ENCODE measurements around the gene ANKS1B.
"Not testable (repeated sequence)": the region's sequence is repeated elsewhere in the genome, so short reads cannot be mapped to it uniquely, and the experiment has no call there.

Gene ANKS1B

DNA sequence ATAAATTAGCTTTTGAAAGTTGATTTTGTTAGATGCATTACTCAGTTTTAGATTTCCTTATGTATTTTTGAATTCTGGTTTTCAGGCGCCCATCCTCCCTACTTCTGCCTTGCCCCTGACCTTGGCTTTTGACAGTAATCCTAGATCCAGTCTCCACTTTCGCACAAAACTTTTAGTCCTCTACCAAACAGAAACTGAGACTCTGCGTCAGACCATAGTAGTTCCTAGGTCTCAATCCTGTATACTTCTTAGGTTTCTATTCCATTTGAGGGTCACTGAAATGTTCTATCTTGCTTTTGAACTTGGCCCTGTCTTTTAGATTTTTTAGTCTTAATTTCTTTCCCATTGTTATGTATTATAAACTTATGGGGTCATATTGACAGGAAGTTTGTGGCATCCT is 645.1 kb downstream of the ANKS1B start:
- DNase-seq, result no peak

GRCh38 chr12:99334285-99335056 is 650.3 kb downstream of the ANKS1B start:
- DNase-seq, result no peak

DNA sequence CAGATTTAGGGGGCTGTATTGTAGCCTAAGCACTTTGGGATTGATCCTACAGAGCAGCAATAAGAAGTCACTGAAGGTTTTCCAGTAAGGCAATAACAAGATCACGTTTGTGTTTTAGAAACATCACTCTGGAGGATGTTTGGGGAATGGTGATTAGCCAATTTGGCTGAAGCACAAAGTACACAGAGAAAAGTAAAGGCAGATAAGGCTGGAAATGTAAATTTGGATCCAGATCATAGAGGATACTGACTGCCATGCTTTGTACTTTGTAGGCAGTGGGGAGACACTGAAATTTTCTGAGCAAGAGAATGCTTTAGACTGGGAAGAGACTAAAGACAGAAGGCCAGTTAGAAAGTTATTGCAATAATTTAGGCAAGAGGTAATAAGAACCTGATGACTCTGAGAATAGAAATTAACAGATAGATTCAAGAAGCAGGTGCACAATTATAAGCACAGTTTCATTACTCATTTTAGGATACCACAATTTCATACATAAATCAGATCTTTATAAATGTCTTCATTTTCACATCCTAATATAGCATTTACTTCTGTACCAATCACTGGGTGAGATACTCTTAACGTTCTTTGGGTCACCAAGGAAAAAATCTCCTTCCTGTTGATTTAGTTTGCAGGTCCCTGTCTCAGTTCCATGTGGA is 651.7 kb downstream of the ANKS1B start:
- DNase-seq, result no peak

DNA sequence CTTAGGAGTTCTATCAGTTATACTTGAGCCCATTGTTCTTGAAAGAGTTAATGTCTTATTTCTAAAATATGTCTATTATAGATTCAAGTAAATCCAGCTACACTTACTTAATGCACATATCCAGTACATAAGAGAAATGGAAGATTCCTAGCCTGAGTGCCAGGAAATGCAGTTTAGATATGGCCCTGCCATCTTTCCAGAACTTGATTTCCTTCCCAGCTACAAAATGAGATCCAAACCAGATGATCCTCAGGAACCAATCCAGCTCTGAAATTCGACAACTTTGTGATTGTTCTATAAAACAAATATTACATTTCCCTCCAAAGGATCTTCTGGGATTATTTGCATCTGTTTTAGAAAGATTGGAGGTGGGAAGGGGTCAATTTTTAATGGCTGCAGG is 654.5 kb downstream of the ANKS1B start:
- no peak for DNase-seq

GRCh38 chr12:99321210-99321609 is 663.5 kb downstream of the ANKS1B start:
- not testable (repeated sequence) for DNase-seq

DNA sequence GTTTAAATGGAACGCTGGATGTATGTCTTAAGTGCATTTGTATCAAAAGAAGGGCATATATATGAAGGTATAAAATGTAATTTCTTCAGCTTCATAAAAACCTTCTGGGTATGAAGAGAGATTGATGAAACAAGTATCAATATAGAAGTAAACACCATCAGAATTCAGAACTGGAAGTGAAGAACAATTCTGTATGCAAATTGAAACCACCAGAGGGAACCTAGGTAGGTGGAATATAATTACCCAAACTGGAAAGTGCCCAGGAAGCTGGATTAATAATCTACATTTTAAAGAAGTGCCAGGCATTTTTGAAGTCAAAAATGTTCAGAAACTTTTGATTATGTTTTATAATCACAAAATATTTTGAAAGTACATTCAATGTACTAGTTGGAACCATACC is 673.4 kb downstream of the ANKS1B start:
- no peak for DNase-seq

- no peak for DNase-seq
Observed at GRCh38 chr12:99309812-99310211, 674.9 kb downstream of the ANKS1B start.

GRCh38 chr12:99302874-99303273 is 681.9 kb downstream of the ANKS1B start:
- no peak for DNase-seq

GRCh38 chr12:99287136-99287535 is 697.6 kb downstream of the ANKS1B start:
- no peak for DNase-seq

DNA sequence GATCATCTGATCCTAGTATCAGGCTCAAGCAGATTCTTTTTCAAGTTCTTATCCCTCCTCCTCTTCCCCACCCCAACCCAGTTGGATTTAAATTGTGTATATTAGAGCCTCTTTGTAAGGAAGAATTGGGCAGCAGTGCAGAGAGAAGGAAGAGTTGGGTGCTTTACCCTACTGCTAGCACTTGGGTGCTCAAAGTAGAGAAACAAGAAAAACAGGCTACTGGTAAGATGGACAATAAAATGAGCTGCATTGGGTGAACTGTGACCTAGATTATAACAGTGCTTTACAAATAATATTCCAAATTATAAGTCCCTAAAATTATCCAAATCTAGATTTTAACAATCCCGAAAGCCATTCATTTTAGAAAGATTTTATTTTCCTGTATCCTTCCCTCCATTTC is 700.6 kb downstream of the ANKS1B start:
- DNase-seq, result no peak

DNA sequence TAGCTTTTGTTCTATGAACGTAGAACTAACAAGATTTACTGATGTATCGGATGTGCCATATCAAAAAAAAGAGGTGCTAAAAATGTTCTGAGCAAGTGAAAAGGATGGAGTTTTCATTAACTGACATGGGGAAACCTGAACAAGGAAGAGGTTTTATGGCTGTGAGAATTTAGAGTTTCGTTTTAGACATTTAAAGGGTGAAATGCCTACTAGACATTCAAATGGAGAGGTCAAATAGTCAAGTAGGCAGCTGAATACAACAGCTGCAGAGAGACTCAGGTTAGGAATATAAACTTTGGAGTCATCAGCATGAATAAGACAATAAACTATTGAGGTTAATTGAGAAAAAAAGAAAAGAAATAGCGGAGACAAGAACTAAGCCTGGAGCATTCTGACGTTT is 702.1 kb downstream of the ANKS1B start:
- no peak for DNase-seq

DNA sequence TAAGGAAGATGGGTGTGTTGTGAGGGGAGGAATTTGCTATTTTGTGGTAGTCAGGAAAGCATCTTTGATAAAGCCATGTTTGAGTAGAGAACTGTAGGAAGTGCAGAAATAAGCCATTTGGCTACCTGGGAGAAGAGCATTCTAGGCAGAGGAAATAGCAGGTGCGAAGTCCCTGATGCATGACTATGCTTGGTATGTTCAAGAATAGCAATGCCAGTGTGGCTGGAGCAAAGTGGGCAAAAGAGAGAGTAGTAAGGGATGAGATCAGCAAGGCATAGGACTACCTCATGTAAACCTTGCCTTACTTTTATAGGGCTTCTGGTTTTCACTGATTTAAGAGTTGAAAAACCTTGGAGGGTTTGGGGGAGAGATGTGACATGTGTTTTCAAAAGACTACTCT is 702.6 kb downstream of the ANKS1B start:
- DNase-seq, result no peak

GRCh38 chr12:99281277-99281676 is 703.5 kb downstream of the ANKS1B start:
- DNase-seq, result no peak

GRCh38 chr12:99278899-99279298 is 705.8 kb downstream of the ANKS1B start:
- no peak for DNase-seq

- DNase-seq, result no peak
Observed at GRCh38 chr12:99277591-99278379, 707.0 kb downstream of the ANKS1B start.

DNA sequence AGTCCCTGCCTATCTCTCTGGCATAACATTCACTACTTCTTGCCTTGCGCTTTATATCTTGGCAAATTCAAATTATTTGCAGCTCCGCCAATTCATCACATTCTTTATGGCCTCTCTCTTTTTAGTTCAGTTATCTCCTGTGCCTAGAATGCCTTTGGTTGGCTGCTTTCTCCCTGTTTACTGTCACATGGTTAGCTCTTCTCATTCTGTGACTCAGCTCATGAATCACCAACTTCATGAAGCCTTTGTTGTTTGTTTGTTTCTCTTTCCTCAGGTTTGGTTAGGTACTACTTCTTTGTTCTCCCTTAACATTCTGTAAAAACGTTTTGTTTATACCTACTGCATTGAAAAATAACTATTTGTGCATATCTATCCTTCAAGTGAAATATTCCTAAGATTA is 713.7 kb downstream of the ANKS1B start:
- no peak for DNase-seq

GRCh38 chr12:99267038-99267437 is 717.7 kb downstream of the ANKS1B start:
- no peak for DNase-seq

DNA sequence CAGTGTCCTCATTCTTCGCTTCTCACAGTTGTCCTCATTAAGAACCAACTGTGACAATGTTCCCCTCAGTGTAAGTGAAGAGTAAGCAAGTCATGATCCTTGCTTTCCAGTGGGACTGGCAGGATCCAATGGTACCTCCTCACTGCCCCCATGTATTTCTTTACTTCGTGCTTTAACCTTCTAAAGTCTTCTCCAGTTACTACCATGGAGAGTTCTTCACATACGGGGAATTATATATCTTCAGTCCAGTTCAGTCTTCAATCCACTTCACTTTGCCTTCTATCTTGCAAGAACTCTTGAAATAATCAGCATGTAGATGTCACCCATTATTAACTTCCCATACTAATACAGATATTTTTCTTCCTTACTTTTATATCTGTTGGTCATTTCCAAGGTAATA is 719.1 kb downstream of the ANKS1B start:
- no peak for DNase-seq

DNA sequence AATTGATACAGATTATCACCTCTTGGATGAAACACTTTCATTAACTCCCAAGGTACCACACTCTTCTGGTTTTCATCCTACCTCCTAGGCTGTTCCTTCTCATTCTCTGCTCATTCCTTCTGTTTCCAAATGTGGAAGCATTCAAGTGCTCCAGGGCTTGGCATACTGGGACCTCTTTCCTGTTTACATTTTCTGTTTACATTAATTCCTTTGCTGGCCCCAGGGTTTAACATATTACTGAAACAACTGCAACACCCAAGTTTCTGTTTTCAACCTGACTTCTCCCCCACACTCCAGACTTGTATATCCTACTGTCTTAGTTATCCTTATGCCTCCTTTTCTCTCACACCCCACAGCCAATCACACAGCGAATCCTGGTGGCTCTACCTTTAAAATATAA is 723.5 kb downstream of the ANKS1B start:
- DNase-seq, result no peak

DNA sequence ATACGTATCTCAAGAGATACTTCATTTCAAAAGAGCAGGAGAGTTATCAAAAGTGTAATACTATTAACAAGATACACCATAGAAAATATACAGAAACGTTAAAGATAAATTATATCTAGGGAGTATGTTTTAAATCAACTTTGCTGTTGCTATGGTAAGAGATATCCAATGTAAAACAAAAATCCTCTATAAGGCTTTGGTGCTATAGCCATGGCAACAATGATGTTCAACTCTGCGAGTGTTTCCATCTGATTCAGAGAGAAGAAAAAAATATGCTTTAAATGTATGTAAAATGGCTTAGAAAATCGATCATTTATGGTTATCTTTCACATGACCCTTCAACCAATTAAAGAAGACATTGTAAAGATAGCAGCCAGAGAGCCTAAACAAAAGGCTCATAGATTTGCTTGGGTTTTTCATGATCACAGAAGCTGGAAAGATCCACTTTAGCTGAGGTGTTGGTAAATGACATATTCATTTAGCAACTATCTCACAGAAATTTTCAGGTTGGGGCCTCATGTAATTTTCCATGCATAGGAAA is 724.2 kb downstream of the ANKS1B start:
- no peak for DNase-seq

GRCh38 chr12:99259040-99259934 is 725.4 kb downstream of the ANKS1B start:
- no peak for DNase-seq

DNA sequence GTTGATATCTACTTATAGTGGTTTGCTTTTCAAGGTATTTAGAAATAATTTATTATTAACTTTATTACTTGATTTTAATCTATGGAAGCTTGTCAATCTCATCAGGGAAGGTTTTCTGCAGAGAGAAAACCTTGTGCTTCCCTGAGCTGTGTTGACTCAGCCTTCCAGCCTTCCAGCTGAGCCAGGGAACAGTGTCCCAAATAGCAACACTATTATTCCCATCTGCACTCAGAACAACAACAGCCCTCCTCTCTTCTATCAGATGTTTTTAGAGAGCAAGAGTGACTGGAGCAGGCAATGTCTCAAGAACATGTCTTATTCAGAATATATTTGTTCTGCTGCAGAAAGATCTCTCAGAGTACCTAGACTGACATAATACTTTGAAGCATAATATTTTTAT is 727.1 kb downstream of the ANKS1B start:
- no peak for DNase-seq
